SK-N-SH (cell line): ENCODE results near the gene SF3B4.

ENCODE experiments used
- GABPA ChIP-seq: IDR thresholded peaks from 2 replicates; pipeline ENCODE4 v1.4.0; 2012; ENCODE audit warnings: low read depth, mild to moderate bottlenecking
- RFX5 ChIP-seq: IDR thresholded peaks from 2 replicates; pipeline ENCODE4 v1.6.1; 2012; ENCODE audit warnings: mild to moderate bottlenecking, improper control_type of control experiment, low read length
- SMC3 ChIP-seq: IDR thresholded peaks from 2 replicates; pipeline ENCODE4 v1.6.1; 2012; ENCODE audit warnings: low read depth, low read length, improper control_type of control experiment
- TF ChIP-seq, protein P1 (sequence below): fragments of 200-600 bp; sonication (generic); IDR thresholded peaks from 2 replicates; pipeline ENCODE4 v1.6.1; 2017; ENCODE audit warnings: antibody characterized with exemption, mild to moderate bottlenecking, moderate library complexity

DNA sequence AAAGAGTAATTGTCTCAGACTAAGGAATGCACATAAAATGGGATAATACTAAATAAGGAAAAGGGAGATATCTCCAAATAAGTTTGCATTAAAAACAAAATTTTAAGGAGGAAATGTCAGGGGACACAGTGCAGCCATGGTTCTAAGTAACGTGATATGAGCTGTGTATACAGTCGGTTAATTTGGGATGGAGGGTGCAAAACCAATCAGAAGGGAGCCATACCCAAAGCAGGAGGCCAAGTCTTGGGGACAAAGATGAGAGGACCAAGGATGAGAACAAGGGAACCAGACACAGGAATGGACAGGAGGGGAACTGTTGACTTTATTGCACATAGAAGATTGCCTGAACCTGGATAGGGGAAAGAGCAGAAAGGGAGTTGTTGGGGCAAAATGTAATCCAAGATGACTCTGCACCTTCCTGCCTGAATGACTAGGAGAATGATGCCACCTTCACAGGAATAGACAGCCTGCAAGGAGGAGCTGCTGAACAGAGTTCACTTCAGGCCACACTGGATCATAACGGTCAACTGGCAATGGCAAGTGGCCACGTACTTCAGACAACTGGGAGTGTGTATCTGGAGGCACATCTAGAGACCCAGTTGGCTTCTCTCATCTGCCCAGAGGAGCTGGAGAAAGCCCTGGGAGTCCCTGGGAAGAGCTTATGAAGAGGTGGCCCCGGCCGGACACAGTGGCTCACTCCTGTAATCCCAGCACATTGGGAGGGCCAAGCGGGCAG, 50.2 kb downstream of the SF3B4 start:
- TF ChIP-seq SMC3 (no peak), GABPA (no peak), RFX5 (no peak)
- TF ChIP-seq, protein P1, sequence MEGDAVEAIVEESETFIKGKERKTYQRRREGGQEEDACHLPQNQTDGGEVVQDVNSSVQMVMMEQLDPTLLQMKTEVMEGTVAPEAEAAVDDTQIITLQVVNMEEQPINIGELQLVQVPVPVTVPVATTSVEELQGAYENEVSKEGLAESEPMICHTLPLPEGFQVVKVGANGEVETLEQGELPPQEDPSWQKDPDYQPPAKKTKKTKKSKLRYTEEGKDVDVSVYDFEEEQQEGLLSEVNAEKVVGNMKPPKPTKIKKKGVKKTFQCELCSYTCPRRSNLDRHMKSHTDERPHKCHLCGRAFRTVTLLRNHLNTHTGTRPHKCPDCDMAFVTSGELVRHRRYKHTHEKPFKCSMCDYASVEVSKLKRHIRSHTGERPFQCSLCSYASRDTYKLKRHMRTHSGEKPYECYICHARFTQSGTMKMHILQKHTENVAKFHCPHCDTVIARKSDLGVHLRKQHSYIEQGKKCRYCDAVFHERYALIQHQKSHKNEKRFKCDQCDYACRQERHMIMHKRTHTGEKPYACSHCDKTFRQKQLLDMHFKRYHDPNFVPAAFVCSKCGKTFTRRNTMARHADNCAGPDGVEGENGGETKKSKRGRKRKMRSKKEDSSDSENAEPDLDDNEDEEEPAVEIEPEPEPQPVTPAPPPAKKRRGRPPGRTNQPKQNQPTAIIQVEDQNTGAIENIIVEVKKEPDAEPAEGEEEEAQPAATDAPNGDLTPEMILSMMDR: no peak
